Keratinocyte (primary cell): ENCODE data around the gene SUGCT.

Experiments
- CTCF ChIP-seq, 3 experiments: IDR thresholded peaks in 1 of 3; conservative IDR thresholded peaks in 1 of 3; optimal IDR thresholded peaks in 1 of 3; 2 replicates in 2 of 3; 3 replicates in 1 of 3; pipeline versions ENCODE3 to v1.5.1; 2011; ENCODE audit warnings: low read length in 3 of 3, mild to moderate bottlenecking in 3 of 3, moderate library complexity in 2 of 3, control low read depth in 1 of 3, inconsistent platforms in 1 of 3; ENCODE audit not compliant: insufficient read depth in 2 of 3; ENCODE audit errors: extremely low read depth in 1 of 3
- EZH2 ChIP-seq: IDR thresholded peaks from one replicate; pipeline ENCODE4 v1.6.1; 2012; ENCODE audit warnings: inconsistent platforms, mild to moderate bottlenecking, low read length, moderate library complexity

GRCh38 chr7:40572810-40573465, 438.1 kb downstream of the SUGCT start:
- TF ChIP-seq CTCF (optimal IDR thresholded peaks at IDR 0.05 in 1 of 3, IDR thresholded peaks at IDR 0.05 in 1 of 3, conservative IDR thresholded peaks at IDR 0.05 in 1 of 3; ENCODE audit: extremely low read depth in 1 of 3, insufficient read depth in 2 of 3, low read length in 3 of 3) (no peak), EZH2 (no peak)
